Hepatocyte (in vitro differentiated cells): Measurements from ENCODE around the gene RGPD4. TPM values are rescaled to one million over a fixed set of nuclear protein-coding genes. Genes with fewer than 3 reads are reported as not detected.

Experiments
- DNase-seq: peaks from one replicate; pipeline ENCODE4 v3.0.0-alpha.2; 2016; ENCODE audit warnings: low spot score
- H2AFZ ChIP-seq: fragments of 200-600 bp; sonication (generic); 2 replicates; pipeline ENCODE4 v1.6.0; 2016; ENCODE audit warnings: antibody characterized with exemption, mild to moderate bottlenecking
- H3K27ac ChIP-seq: fragments of 200-600 bp; sonication (generic); 2 replicates; pipeline ENCODE4 v1.5.1; 2016; ENCODE audit warnings: mild to moderate bottlenecking
- H3K27me3 ChIP-seq: fragments of 200-600 bp; sonication (generic); 2 replicates; pipeline ENCODE4 v1.6.1; 2016
- H3K36me3 ChIP-seq: fragments of 200-600 bp; sonication (generic); replicated peaks from 2 replicates; pipeline ENCODE4 v1.5.1; 2016; ENCODE audit warnings: low read depth; ENCODE audit not compliant: insufficient read depth
- H3K4me1 ChIP-seq: fragments of 200-600 bp; sonication (generic); 2 replicates; pipeline ENCODE4 v1.5.1; 2016; ENCODE audit warnings: mild to moderate bottlenecking, moderate library complexity; ENCODE audit not compliant: insufficient read depth
- H3K4me2 ChIP-seq: fragments of 200-600 bp; sonication (generic); 2 replicates; pipeline ENCODE4 v1.6.0; 2016
- H3K4me3 ChIP-seq: fragments of 200-600 bp; sonication (generic); 2 replicates; pipeline ENCODE4 v1.5.1; 2016; ENCODE audit warnings: mild to moderate bottlenecking
- H3K79me2 ChIP-seq: fragments of 200-600 bp; sonication (generic); 2 replicates; pipeline ENCODE4 v1.6.0; 2017; ENCODE audit warnings: mild to moderate bottlenecking
- H3K9me2 ChIP-seq: fragments of 200-600 bp; sonication (generic); replicated peaks from 2 replicates; pipeline ENCODE4 v1.6.0; 2017; ENCODE audit warnings: mild to moderate bottlenecking; ENCODE audit not compliant: insufficient read depth
- H3K9me3 ChIP-seq: fragments of 200-600 bp; sonication (generic); 2 replicates; pipeline ENCODE4 v1.5.1; 2016; ENCODE audit warnings: low read depth, mild to moderate bottlenecking
- H4K20me1 ChIP-seq: fragments of 200-600 bp; sonication (generic); 2 replicates; pipeline ENCODE4 v1.6.0; 2016; ENCODE audit warnings: mild to moderate bottlenecking; ENCODE audit not compliant: insufficient read depth, poor library complexity, severe bottlenecking
- EZH2 ChIP-seq: fragments of 200-600 bp; sonication (generic); IDR thresholded peaks from 2 replicates; pipeline ENCODE4 v1.6.1; 2016; ENCODE audit warnings: antibody characterized with exemption, mild to moderate bottlenecking, borderline replicate concordance
- EZH2phosphoT487 ChIP-seq: fragments of 200-600 bp; sonication (generic); IDR thresholded peaks from one replicate; pipeline ENCODE4 v1.6.1; 2018; ENCODE audit warnings: antibody characterized with exemption, mild to moderate bottlenecking, low read depth, moderate library complexity; ENCODE audit not compliant: unreplicated experiment, severe bottlenecking
- WGBS: methylation state at CpG from one replicate; pipeline ENCODE4 v1.1.6; 2016; ENCODE audit warnings: low lambda C conversion rate; ENCODE audit errors: missing lambda C conversion rate; 5-methylcytosine and 5-hydroxymethylcytosine counted together
- polyA plus RNA-seq: library from polyadenylated mRNA; unstranded; fragments of >200 nt; fragmentation: Nextera tagmentation; extraction: Ambion mirVana; gene quantifications from 2 replicates; pipeline ENCODE4 v1.2.1, GENCODE V29; 2016
- total RNA-seq: library from RNA; depleted of rRNA; stranded (reverse); fragments of >200 nt; gene quantifications from 2 replicates; pipeline ENCODE4 v1.2.3, GENCODE V29; 2014
- TF ChIP-seq, protein P1 (sequence below): fragments of 200-600 bp; sonication (generic); IDR thresholded peaks from 2 replicates; pipeline ENCODE4 v1.5.1; 2016; ENCODE audit warnings: antibody characterized with exemption, mild to moderate bottlenecking; ENCODE audit not compliant: poor library complexity

The RGPD4 gene
- total and polyA plus RNA-seq, 2 experiments from 2014 or later, result 0.04 TPM; not detected in 1

DNA sequence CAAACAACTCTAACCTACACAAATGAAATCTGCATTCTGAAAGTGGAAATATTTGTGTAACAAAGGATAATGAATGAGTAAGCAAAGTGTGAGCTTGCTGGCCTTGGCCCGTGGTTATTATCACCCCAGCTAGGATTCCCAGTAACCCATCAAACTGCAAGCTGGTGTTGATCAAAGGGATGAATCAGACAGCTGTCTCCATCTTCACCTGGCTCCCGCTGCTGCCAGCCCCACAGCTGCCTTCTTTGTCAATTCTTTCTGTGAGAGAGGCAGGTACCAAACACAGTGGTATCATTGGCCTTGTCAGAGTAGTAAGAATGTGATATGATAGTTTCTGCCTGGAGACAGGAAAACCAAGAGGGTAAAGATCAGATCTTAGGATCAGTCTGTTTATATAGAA, 25.2 kb upstream of the RGPD4 start:
- WGBS, result 26% methylated on average over 2 of the region's 2 CpGs
- Histone ChIP-seq H2AFZ (no peak overlapping the region), H3K27ac (no peak overlapping the region), H3K9me2 (no peaks in the 10 kb centered on the region), H4K20me1 (no peaks in the 10 kb centered on the region), H3K4me2 (no peak overlapping the region), H3K4me3 (no peak overlapping the region), H3K9me3 (no peaks in the 10 kb centered on the region), H3K4me1 (peaks cover 4% of the 10 kb centered on the region), H3K27me3 (no peaks in the 10 kb centered on the region), H3K79me2 (no peaks in the 10 kb centered on the region), H3K36me3 (no peaks in the 10 kb centered on the region)
- no peak for DNase-seq
- no peak for TF ChIP-seq EZH2phosphoT487
- TF ChIP-seq, protein P1, sequence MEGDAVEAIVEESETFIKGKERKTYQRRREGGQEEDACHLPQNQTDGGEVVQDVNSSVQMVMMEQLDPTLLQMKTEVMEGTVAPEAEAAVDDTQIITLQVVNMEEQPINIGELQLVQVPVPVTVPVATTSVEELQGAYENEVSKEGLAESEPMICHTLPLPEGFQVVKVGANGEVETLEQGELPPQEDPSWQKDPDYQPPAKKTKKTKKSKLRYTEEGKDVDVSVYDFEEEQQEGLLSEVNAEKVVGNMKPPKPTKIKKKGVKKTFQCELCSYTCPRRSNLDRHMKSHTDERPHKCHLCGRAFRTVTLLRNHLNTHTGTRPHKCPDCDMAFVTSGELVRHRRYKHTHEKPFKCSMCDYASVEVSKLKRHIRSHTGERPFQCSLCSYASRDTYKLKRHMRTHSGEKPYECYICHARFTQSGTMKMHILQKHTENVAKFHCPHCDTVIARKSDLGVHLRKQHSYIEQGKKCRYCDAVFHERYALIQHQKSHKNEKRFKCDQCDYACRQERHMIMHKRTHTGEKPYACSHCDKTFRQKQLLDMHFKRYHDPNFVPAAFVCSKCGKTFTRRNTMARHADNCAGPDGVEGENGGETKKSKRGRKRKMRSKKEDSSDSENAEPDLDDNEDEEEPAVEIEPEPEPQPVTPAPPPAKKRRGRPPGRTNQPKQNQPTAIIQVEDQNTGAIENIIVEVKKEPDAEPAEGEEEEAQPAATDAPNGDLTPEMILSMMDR, result no peak

DNA sequence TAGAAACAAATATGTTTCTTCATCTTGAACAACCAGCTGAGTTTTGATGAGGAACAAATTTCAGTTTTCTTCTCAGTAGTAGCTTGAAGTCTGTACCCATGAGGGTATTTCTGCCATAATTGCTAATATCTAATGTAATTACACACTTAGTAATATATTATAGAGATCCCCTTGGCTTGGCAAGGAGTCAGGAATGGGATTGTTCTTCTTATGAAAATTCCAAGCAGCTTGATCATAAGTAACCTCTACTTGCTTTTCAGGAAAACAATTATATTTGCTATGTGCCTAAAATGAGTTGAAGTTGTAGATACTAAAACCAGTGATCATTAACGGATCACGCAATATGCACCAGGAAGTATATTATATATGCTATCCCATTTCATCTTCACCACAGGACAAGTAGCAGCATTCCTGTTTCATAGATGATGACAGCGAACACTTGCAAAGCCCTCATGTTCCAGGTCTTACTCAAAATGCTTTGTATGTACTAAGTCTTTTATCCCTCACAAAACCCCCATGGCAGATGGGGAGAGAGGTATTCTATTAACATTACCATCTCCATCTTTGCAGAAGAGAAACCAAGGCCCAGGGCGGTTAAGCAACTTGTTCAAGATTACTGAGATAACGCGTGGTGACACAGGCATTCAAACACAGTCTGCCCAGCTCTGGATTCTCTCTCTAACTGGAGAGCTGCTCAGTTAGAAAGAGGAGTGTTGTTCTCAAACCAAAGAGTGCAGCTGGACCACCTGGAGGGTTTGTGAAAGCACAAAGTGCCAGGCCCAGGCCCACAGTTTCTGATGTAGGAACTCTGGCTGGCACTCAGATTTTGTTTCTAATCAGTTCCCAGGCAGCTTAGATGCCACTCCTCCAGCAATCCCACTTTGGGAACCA, 21.8 kb upstream of the RGPD4 start:
- no peaks in the 10 kb centered on the region for H3K9me3 ChIP-seq
- no peaks in the 10 kb centered on the region for H3K27me3 ChIP-seq
- WGBS, result 88% methylated on average over 6 of the region's 6 CpGs
- no peaks in the 10 kb centered on the region for H3K79me2 ChIP-seq
- no peaks in the 10 kb centered on the region for H3K36me3 ChIP-seq
- no peak overlapping the region for H3K4me3 ChIP-seq
- H3K4me1 ChIP-seq, result peaks cover 4% of the 10 kb centered on the region
- H3K9me2 ChIP-seq, result no peaks in the 10 kb centered on the region
- H4K20me1 ChIP-seq, result no peaks in the 10 kb centered on the region
- TF ChIP-seq EZH2 (no peak), EZH2phosphoT487 (no peak)
- TF ChIP-seq, protein P1, result no peak
- H3K27ac ChIP-seq, result no peak overlapping the region
- H3K4me2 ChIP-seq, result no peak overlapping the region
- DNase-seq, result no peak
- no peak overlapping the region for H2AFZ ChIP-seq

DNA sequence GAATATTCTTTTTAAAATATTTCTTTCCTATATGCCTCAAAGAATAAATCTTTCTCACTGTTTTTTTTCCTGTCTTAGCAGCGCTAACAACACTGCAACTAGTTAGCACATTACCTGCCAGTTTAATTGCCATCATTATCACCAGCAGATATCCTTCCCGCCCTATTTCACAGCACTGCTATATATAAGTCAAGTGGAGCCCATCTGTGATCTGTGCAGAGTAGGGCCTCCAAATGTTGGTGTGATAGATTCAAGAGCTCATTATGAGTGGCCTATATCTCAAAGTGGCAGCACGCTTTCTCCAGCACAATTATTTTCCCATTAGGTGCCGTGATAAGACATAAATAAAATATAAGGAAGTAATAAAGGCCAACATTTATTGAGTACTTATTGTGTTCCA, 19.8 kb upstream of the RGPD4 start:
- H3K4me2 ChIP-seq, result no peak overlapping the region
- no peak overlapping the region for H2AFZ ChIP-seq
- H3K9me2 ChIP-seq, result no peaks in the 10 kb centered on the region
- H3K27me3 ChIP-seq, result no peaks in the 10 kb centered on the region
- H3K9me3 ChIP-seq, result no peaks in the 10 kb centered on the region
- H4K20me1 ChIP-seq, result no peaks in the 10 kb centered on the region
- TF ChIP-seq EZH2 (no peak), EZH2phosphoT487 (no peak)
- TF ChIP-seq, protein P1, result no peak
- DNase-seq, result no peak
- H3K4me1 ChIP-seq, result no peaks in the 10 kb centered on the region
- no peak overlapping the region for H3K27ac ChIP-seq
- 86% methylated on average over 4 of the region's 4 CpGs for WGBS
- no peaks in the 10 kb centered on the region for H3K79me2 ChIP-seq
- no peaks in the 10 kb centered on the region for H3K36me3 ChIP-seq
- no peak overlapping the region for H3K4me3 ChIP-seq
